NCI-H2081 treated with DMSO at 0.1 percent for 48 hours (cell line): ENCODE data around the gene RYR1.
"Not testable (repeated sequence)": the region's sequence is repeated elsewhere in the genome, so short reads cannot be mapped to it uniquely, and the experiment has no call there.

Experiments used
- DNase-seq: peaks from one replicate; lab custom pipeline; 2025; lab: John Stamatoyannopoulos, UW

RYR1 gene

DNA sequence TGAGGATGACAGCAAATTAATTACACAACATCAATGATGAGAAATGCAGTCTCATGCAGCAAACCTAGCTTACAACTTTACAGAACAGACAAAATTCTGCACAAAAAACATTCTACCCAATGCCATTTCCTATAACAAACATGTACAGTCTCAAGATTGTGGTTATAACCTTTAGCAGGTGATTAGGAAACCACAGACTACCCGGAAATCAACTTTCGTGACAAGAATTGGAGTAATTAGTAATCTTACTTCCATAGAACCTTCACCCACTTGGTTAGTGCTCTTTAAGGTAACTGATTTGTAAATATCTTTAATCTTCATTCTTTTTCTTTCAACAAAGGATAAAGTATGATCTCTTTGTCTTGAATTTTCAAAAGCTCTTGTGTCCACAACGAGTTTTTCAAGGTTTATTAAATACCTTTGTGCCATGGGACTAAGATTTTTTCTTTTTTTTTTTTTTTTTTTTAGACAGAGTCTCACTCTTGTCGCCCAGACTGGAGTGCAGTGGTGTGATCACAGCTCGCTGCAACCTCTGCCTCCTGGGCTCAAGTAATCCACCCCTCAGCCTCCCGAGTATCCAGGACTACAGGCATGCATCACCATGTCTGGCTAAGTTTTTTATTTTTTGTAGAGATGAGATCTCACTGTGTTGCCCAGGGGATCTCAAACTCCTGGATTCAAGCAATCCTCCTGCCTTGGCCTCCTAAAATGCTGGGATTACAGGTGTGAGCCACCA is 105.5 kb downstream of the RYR1 start:
- DNase-seq, result no peak

DNA sequence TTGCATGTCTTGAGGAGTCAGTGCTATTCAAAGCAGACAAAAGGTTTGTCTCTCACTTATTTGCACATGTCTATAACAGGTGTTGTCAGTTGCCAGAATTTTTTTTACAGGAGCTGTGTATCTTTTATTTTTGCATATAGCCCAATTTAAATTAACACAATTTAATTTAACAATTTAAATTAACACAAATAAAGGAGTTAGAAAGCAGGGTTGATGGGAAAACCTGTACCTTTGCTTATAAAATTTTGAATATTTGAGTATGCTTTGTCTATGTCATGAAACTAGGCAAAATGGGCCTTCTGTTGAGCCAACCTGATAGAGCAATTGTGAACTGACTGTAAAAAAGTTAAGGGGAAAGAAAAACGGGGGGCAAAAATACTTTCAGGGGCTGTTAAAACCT is 106.3 kb downstream of the RYR1 start:
- no peak for DNase-seq

DNA sequence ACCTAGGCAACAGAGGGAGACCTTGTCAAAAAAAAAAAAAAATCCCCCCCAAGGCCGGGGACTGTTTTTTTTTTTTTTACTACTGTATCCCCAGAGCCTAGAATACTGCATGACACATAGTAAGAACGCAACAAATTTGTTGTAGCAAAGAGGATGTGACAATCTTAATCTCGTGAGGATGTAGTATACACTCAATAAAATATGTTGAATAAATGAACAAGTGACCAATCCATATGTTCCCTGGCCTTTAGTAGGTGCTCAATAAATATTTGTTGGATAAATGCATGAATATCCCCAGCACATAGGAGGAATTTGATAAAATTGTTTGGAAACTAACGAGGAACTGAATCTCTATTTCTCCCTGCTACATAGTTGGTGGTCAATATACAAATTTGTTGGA is 108.5 kb downstream of the RYR1 start:
- DNase-seq, result no peak

DNA sequence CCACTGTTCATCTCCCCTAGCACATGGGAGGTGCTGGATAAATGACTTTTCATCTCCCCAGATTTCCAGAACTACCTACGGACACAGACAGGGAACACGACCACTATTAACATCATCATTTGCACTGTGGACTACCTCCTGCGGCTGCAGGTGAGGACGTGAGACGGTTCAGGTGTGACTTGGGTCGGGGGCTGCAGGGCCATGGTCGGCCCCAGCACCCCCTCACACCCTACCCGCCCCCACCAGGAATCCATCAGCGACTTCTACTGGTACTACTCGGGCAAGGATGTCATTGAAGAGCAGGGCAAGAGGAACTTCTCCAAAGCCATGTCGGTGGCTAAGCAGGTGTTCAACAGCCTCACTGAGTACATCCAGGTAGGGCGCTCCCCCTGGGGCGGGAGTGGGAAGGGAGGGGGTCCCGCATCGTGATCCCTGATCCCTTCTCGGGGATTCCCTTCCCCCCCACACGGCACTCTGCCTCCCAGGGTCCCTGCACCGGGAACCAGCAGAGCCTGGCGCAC is 109.9 kb downstream of the RYR1 start:
- DNase-seq, result no peak

DNA sequence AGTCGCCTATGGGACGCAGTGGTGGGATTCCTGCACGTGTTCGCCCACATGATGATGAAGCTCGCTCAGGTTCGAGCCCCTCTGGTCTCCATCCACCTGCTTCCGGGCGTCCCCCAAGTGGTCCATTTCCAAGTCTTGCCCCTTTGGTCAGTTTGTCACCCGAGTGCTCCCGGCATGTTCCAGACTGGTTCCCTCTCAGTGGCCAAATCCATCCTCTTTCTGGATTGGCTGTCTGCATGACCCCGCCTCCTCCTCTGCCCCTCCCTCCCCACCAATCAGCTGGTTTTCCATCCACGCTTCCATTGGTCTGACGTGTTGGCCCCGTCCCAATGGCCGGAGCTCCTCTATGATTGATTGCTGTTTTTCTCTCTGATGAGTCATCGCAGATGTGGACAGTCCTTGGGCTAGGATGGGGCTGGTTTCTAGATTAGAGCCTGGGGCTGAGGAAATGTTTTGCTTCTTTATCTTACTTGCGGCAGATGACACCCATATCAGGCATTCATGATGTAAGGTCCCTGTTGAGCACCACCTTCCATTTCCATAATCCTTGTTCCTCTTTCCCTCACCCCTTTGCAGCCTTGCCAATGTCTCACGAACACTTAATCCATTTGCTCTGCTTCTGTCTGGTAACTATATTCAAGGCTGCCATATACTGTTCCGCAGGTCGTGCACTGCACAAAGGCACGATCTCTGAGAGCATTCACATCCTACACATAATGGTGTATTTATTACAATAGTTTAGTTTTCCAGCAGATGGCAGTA is 110.5 kb downstream of the RYR1 start:
- peak; percentile 1 for DNase-seq

DNA sequence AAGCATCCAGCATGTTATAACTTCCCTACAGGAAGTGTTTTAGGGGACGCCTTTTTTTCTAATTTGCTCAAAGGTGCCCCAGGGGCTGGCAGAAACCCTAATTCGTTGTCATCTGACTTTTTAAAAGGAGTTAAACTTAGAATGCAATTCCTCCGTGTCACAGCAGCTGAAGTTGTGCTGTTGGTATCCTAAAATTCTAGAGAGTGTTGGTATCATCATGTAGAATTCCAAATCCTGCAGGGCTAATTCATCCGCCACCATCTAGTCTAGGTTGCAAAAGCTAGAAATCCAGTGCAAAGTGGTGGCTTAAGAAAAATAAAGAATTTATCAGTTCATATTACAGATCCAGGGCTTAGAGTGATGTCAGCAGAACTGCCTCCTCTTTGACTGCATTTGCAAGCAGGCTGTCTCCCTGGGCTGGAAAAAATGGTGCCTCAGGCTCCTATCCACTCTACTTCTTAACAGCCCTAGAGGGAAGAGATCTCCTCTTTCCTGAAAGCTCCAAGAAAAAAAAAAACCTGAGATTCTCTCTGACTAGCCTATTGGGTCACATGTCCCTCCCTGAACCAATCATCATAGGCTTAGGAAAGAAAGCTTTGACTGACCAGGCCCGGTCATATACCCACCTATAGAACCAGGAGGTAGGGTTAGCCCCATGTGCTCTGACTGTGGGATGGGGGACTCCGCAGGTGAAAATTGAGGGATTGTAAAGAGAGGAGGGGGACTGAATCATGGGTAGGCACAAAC is 111.3 kb downstream of the RYR1 start:
- DNase-seq, result peak; percentile 35

DNA sequence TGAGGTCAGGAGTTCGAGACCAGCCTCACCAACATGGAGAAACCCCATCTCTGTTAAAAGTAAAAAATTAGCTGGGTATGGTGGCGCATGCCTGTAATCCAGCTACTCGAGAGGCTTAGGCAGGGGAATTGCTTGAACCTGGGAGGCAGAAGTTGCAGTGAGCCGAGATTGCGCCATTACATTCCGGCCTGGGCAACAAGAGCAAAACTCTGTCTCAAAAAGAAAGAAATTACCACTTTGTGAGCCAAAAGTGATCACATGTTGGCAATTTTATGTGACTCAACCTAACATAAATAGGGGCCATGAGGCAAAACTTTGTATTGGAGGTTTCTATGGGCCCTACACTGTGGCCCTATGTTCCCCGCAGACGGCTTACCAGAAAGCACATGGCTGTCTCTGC is 112.1 kb downstream of the RYR1 start:
- no peak for DNase-seq

DNA sequence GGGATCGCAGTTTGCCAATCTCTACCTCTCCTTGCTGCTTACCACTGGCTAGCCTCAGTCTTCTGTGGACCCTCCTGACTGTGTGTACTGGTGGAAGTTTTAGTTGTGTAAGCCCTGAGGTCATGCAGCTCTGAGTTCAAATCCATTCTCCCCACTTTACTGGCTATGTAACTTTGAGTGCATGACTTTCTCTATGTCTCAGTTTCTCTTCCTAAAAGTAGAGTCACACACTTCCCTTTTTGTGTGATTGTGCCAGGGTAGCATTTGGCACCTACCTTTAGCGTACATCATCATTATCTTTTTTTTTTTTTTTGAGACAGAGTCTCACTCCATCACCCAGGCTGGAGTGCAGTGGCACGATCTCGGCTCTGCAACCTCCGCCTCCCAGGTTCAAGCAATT is 113.9 kb downstream of the RYR1 start:
- DNase-seq, result no peak

DNA sequence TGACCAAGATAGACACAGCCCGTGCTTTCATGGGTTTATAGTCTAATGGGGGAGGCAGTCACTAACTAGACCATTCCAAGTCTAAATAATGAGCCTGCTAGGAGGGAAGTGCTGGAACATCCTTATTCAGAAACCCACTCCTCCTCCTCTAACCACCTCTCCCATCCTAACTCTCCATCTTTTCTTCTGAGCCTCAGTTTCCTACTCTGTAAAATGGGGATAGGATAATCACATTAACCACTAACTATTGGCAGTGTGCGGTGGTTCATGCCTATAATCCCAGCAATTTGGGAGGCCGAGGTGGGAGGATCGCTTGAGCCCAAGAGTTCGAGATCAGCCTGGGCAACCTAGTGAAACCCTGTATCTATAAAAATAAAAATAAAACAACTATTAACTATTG is 115.6 kb downstream of the RYR1 start:
- DNase-seq, result no peak

DNA sequence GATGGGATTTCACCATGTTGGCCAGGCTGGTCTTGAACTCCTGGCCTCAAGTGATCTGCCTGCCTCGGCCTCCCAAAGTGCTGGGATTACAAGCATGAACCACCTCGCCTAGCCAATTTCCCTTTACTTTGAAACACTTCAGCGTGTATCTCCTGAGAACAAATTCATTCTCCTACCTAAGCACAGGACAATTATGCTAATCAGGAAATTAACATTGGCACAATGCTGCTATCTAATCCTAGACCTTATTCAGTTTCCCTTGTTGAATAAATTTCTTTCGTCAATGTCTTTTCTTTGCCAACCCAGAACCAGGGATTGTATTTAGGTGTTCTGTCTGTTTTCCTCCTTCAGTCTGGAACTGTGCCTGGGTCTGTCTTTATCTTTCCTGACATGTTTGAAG is 116.5 kb downstream of the RYR1 start:
- DNase-seq, result no peak

DNA sequence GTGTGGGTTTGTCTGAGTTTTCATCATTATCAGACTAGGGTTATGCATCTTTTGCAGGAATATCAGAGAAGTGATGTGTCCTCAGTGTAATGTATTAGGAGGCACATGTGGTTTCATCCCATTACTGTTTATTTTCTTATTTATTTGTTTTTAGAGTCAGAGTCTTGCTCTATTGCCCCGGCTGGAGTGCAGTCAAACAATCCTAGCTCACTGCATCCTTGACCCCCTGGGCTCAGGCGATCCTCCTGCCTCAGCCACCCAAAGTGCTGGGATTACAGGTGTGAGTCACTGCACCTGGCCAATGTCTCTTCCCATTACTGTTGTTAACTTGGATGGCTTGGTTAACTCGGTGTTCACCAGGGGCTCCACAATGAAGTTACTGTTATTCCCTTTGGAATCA is 116.9 kb downstream of the RYR1 start:
- no peak for DNase-seq

DNA sequence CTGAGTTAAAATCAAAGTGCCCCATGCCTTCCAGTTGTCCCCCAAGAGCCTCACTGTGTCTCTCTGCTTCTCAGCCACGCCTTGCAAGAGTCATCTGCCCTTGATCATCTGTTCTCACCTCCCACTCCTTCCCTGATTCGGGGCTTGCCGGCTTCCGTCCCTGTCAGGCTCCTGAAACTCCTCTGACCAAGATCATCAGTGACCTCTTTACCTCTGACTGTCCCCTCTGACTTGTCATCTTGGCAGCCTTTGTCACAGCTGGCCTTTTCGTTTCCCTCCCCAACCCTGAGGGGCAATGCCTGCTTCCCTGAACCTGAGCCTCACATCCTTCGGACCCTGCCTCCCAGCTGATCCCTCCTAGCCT is 117.9 kb downstream of the RYR1 start:
- DNase-seq, result no peak

DNA sequence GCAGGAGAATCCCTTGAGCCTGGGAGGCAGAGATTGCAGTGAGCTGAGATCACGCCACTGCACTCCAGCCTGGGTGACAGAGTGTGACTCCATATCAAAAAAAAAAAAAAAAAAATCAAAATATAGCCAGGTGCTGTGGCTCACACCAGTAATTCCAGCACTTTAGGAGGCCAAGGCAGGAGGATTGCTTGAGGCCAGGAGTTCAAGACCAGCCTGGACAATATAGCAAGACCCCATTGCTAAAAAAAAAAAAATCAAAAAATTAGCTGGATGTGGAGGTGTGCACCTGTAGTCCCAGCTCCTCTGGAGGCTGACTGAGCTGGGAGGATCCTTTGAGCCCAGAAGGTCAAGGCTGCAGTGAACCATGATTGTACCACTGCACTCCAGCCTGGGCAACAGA is 119.7 kb downstream of the RYR1 start:
- not testable (repeated sequence) for DNase-seq

DNA sequence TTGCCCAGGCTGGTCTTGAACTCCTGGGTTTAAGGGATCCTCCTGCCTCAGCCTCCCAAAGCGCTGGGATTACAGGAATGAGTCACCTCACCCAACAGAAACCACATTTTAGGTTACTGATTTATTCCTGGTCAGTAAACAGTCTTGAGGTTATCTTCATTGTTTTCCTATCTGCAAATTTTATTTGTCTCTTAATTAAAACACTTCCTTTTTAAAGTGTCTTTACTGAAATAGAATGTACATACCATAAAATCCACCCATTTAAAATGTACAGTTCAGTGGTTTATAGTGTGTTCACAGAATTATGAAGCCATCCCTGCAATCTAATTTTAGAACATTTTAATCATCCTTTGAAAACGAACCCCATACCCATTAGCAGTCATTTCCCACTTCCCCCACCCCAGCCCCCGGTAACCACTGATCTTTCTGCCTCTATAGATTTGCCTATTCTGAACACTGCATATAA is 121.2 kb downstream of the RYR1 start:
- no peak for DNase-seq

DNA sequence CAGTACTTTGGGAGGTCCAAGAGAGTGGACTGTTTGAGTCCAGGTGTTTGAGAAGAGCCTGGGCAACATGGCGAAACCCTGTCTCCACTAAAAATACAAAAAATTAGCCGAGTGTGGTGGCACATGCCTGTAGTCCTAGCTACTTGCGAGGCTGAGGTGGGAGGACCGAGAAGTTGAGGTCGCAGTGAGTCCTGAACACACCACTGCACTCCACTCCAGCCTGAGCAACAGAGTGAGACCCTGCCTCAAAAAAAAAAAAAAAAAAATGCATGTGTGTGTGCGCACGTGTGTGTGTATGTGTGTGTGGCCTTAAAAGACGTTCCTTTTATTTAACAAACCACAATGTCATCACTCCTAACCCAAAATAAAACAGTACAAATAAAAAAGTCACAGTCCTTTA is 121.7 kb downstream of the RYR1 start:
- no peak for DNase-seq

DNA sequence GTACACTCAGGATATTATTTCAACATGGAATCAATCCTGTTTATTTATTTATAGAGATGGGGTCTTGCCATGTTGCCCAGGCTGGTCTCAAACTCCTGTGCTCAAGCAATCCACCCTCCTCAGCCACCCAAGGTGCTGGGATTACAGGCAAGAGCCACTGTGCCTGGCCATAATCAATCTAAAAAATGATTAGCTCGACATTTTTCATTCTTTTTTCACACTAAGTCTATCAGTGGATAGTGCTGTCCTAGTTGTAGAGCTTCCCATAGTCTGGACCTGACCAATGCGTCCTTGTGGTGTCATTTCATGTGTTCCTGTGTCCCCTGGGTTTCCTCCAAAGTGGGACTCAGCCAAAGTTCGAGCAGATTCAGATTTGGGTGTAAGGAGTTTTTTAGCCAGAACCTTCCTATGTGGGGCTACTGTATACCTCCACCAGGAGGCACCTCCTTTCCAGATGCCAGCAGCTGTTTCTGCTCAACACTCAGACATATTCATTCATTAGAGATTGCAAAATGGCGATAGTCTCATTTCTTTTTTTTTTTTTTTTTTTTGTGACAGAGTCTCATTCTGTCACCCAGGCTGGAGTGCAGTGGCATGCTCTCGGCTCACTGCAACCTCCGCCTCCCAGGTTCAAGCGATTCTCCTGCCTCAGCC is 123.2 kb downstream of the RYR1 start:
- no peak for DNase-seq

DNA sequence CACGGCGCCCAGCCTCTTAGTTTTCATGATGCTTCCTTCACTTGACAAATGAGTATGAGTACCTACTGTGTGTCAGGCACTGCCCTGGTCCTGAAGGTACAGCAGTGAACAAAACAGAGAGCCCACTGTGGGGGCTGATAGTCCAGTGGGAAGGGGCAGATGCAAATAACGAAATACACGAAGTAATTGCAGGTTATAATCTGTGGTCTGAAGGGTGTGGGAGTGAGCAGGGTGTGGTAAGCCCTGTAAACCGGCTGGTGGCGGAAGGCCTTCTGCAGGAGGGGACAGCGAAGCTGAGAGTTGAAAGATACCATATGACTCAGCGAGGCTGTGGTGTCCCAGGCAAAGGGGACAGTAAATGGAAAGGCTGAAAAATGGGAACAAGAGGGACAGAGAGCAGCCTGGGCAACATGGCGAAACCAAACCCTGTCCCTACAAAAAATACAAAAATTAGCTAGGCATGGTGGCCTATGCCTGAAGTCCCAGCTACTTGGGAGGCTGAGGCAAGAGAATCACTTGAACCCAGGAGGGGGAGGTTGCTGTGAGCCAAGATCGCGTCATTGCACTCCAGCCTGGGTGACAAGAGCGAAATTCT is 123.8 kb downstream of the RYR1 start:
- no peak for DNase-seq

DNA sequence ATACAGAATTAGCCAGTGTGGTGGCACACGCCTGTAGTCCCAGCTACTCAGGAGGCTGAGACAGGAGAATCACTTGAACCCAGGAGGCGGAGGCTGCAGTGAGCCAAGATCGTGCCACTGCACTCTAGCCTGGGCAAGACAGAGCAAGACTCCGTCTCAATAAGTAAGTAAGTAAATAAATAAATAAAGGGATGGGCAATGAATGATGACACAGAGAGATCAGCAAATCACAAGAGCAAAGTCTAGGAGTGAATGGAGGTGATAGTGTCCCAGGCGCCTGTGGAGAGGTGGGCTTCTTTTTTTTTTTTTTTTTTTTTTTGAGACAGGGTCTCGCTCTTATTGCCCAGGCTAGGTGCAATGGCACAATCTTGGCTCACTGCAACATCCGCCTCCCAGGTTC is 125.4 kb downstream of the RYR1 start:
- not testable (repeated sequence) for DNase-seq

DNA sequence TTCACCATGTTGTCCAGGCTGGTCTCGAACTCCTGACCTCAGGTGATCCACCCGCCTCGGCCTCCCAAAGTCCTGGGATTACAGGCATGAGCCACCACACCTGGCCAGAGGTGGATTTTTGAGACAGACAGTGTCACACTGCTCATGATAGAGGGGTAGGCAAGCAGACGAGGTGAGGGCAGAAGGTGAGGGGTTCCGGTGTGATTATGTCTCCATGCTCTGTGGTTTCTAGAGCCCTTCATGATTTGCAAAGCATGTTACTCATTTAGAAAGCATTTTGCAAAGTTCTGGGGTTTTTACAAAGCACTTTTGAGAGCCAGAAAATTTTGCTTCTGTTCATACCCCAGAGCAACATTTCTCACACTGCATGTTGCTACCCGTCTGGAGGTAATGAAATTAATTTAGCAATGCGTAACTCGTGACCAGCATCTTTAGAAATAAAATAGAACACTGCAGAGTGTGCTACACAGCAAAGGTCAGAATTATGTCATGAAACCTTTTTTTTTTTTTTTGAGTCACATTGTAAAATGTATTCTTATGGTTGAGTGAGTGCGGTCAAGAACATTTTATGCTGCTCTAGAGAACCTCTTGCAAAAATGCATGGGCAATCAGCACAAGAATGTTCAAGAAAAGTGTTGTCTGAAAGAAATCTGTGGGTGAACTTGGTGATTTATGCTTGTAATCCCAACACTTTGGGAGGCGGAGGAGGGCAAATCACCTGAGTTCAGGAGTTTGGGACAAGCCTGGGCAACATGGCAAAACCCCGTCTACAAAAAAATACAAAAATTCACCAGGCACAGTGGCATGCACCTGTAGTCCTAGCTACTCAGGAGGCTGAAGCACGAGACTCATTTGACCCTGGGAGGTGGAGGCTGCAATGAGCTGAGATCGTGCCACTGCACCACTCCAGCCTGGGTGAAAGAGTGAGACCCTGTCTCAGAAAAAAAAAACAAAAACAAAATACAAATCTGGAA is 126.2 kb downstream of the RYR1 start:
- no peak for DNase-seq

DNA sequence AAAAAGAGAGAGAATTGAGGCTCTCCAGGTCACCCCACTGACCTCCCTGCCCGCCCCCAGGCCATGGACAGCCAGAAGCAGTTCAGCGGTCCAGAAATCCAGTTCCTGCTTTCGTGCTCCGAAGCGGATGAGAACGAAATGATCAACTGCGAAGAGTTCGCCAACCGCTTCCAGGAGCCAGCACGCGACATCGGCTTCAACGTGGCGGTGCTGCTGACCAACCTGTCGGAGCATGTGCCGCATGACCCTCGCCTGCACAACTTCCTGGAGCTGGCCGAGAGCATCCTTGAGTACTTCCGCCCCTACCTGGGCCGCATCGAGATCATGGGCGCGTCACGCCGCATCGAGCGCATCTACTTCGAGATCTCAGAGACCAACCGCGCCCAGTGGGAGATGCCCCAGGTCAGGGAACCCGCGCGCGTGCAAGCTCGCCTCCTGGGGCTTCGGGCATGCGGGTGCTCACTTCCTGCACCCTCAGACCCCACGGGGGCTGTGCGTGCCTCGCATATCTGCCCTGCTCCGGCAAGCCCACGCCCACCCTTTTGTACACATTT is 127.6 kb downstream of the RYR1 start:
- no peak for DNase-seq
